ENCODE measurements around the gene TMEM131L.
A peak's percentile ranks its signal among the peaks of the same experiment; 100 is the strongest.

Gene TMEM131L

GRCh38 chr4:153522802-153523094 lies 56.6 kb downstream of the TMEM131L start:
- Histone ChIP-seq H4K8ac (ENCODE audit: low read depth, low read length) (no peak overlapping the region), H3K36me3 (ENCODE audit: control insufficient read depth in 1 of 2, insufficient read depth in 2 of 2, low read length in 2 of 2) (no peaks in the 10 kb centered on the region), H3K9ac (ENCODE audit: low read length) (no peak overlapping the region), H3K27ac (ENCODE audit: low read depth, low read length) (no peak overlapping the region), H2AFZ (ENCODE audit: insufficient read depth, low read length, poor library complexity) (no peak overlapping the region), H2BK120ac (ENCODE audit: insufficient read depth, low read length, poor library complexity) (no peak overlapping the region), H3K4me1 (ENCODE audit: control insufficient read depth in 1 of 2, insufficient read depth in 2 of 2, low read length in 2 of 2) (peaks cover 3 to 4% of the 10 kb centered on the region in 2 experiments), H3K4me3 (ENCODE audit: low read depth, low read length) (no peak overlapping the region), H3K79me2 (ENCODE audit: control insufficient read depth, insufficient read depth, low read length, poor library complexity) (no peaks in the 10 kb centered on the region), H3K79me1 (ENCODE audit: low read length) (peaks cover 2% of the 10 kb centered on the region), H3K18ac (ENCODE audit: low read length) (no peak overlapping the region), H3K4ac (ENCODE audit: low read depth, low read length) (no peak overlapping the region), H3K23ac (ENCODE audit: low read length) (no peak overlapping the region), H2AK5ac (ENCODE audit: low read length) (no peak overlapping the region), H3K9me3 (ENCODE audit: insufficient read depth, low read depth, low read length) (no peaks in the 10 kb centered on the region), H4K91ac (ENCODE audit: low read depth, low read length) (no peak overlapping the region), H3K14ac (ENCODE audit: low read length) (no peak overlapping the region), H2BK12ac (ENCODE audit: low read length) (no peak overlapping the region), H3K27me3 (ENCODE audit: insufficient read depth, low read length) (no peaks in the 10 kb centered on the region), H2BK5ac (ENCODE audit: low read depth, low read length, poor library complexity) (no peak overlapping the region), H4K12ac (ENCODE audit: low read depth, low read length) (no peak overlapping the region), H3K4me2 (ENCODE audit: low read length) (no peak overlapping the region)
- peak in 1 of 2 donors; percentile 10 for DNase-seq
- WGBS (ENCODE audit: extremely low coverage, insufficient coverage, insufficient read length): no CpG with 5 or more reads among the region's 1 CpG

- DNase-seq: peak in 1 of 2 donors; percentile 83
- Histone ChIP-seq H3K9me3 (ENCODE audit: insufficient read depth, low read depth, low read length) (no peaks in the 10 kb centered on the region), H2BK120ac (ENCODE audit: insufficient read depth, low read length, poor library complexity) (no peak overlapping the region), H3K18ac (ENCODE audit: low read length) (no peak overlapping the region), H4K8ac (ENCODE audit: low read depth, low read length) (no peak overlapping the region), H3K4me2 (ENCODE audit: low read length) (no peak overlapping the region), H3K79me2 (ENCODE audit: control insufficient read depth, insufficient read depth, low read length, poor library complexity) (no peaks in the 10 kb centered on the region), H4K91ac (ENCODE audit: low read depth, low read length) (no peak overlapping the region), H4K12ac (ENCODE audit: low read depth, low read length) (no peak overlapping the region), H3K36me3 (ENCODE audit: control insufficient read depth in 1 of 2, insufficient read depth in 2 of 2, low read length in 2 of 2) (no peaks in the 10 kb centered on the region), H2BK5ac (ENCODE audit: low read depth, low read length, poor library complexity) (no peak overlapping the region), H3K14ac (ENCODE audit: low read length) (no peak overlapping the region), H3K79me1 (ENCODE audit: low read length) (peaks cover 2% of the 10 kb centered on the region), H3K4me1 (ENCODE audit: control insufficient read depth in 1 of 2, insufficient read depth in 2 of 2, low read length in 2 of 2) (peaks cover 3 to 4% of the 10 kb centered on the region in 2 experiments), H3K4me3 (ENCODE audit: low read depth, low read length) (no peak overlapping the region), H3K23ac (ENCODE audit: low read length) (no peak overlapping the region), H3K27me3 (ENCODE audit: insufficient read depth, low read length) (no peaks in the 10 kb centered on the region), H3K9ac (ENCODE audit: low read length) (no peak overlapping the region), H3K4ac (ENCODE audit: low read depth, low read length) (no peak overlapping the region), H3K27ac (ENCODE audit: low read depth, low read length) (no peak overlapping the region), H2AFZ (ENCODE audit: insufficient read depth, low read length, poor library complexity) (no peak overlapping the region), H2AK5ac (ENCODE audit: low read length) (no peak overlapping the region), H2BK12ac (ENCODE audit: low read length) (no peak overlapping the region)
- WGBS (ENCODE audit: extremely low coverage, insufficient coverage, insufficient read length): no CpG with 5 or more reads among the region's 5 CpGs
Measured at GRCh38 chr4:153523164-153523796, 57.1 kb downstream of the TMEM131L start.

GRCh38 chr4:153523941-153524386 lies 57.8 kb downstream of the TMEM131L start:
- H3K27ac ChIP-seq (ENCODE audit: low read depth, low read length): no peak overlapping the region
- H3K79me2 ChIP-seq (ENCODE audit: control insufficient read depth, insufficient read depth, low read length, poor library complexity): no peaks in the 10 kb centered on the region
- H3K14ac ChIP-seq (ENCODE audit: low read length): no peak overlapping the region
- H4K91ac ChIP-seq (ENCODE audit: low read depth, low read length): no peak overlapping the region
- no peak overlapping the region for H3K9ac ChIP-seq (ENCODE audit: low read length)
- no peak overlapping the region for H2AFZ ChIP-seq (ENCODE audit: insufficient read depth, low read length, poor library complexity)
- H4K8ac ChIP-seq (ENCODE audit: low read depth, low read length): no peak overlapping the region
- no peak overlapping the region for H2BK5ac ChIP-seq (ENCODE audit: low read depth, low read length, poor library complexity)
- H3K4ac ChIP-seq (ENCODE audit: low read depth, low read length): no peak overlapping the region
- no peaks in the 10 kb centered on the region for H3K27me3 ChIP-seq (ENCODE audit: insufficient read depth, low read length)
- DNase-seq: peak; percentile 26 to 58
- H2BK12ac ChIP-seq (ENCODE audit: low read length): no peak overlapping the region
- H3K18ac ChIP-seq (ENCODE audit: low read length): no peak overlapping the region
- no CpG with 5 or more reads among the region's 4 CpGs for WGBS (ENCODE audit: extremely low coverage, insufficient coverage, insufficient read length)
- peaks cover 3 to 4% of the 10 kb centered on the region in 2 experiments for H3K4me1 ChIP-seq (ENCODE audit: control insufficient read depth in 1 of 2, insufficient read depth in 2 of 2, low read length in 2 of 2)
- no peak overlapping the region for H2AK5ac ChIP-seq (ENCODE audit: low read length)
- no peak overlapping the region for H3K23ac ChIP-seq (ENCODE audit: low read length)
- no peak overlapping the region for H4K12ac ChIP-seq (ENCODE audit: low read depth, low read length)
- peaks cover 2% of the 10 kb centered on the region for H3K79me1 ChIP-seq (ENCODE audit: low read length)
- no peak overlapping the region for H3K4me2 ChIP-seq (ENCODE audit: low read length)
- H3K36me3 ChIP-seq (ENCODE audit: control insufficient read depth in 1 of 2, insufficient read depth in 2 of 2, low read length in 2 of 2): no peaks in the 10 kb centered on the region
- H3K9me3 ChIP-seq (ENCODE audit: insufficient read depth, low read depth, low read length): no peaks in the 10 kb centered on the region
- no peak overlapping the region for H3K4me3 ChIP-seq (ENCODE audit: low read depth, low read length)
- no peak overlapping the region for H2BK120ac ChIP-seq (ENCODE audit: insufficient read depth, low read length, poor library complexity)

- Histone ChIP-seq H3K79me2 (ENCODE audit: control insufficient read depth, insufficient read depth, low read length, poor library complexity) (no peaks in the 10 kb centered on the region), H3K79me1 (ENCODE audit: low read length) (peaks cover 2% of the 10 kb centered on the region), H2AFZ (ENCODE audit: insufficient read depth, low read length, poor library complexity) (no peak overlapping the region), H3K9ac (ENCODE audit: low read length) (no peak overlapping the region), H2BK5ac (ENCODE audit: low read depth, low read length, poor library complexity) (no peak overlapping the region), H2AK5ac (ENCODE audit: low read length) (no peak overlapping the region), H2BK12ac (ENCODE audit: low read length) (no peak overlapping the region), H3K4me1 (ENCODE audit: control insufficient read depth in 1 of 2, insufficient read depth in 2 of 2, low read length in 2 of 2) (peaks cover 3 to 4% of the 10 kb centered on the region in 2 experiments), H4K91ac (ENCODE audit: low read depth, low read length) (no peak overlapping the region), H3K27ac (ENCODE audit: low read depth, low read length) (no peak overlapping the region), H3K14ac (ENCODE audit: low read length) (peak overlapping the region; percentile 33), H2BK120ac (ENCODE audit: insufficient read depth, low read length, poor library complexity) (no peak overlapping the region), H3K27me3 (ENCODE audit: insufficient read depth, low read length) (no peaks in the 10 kb centered on the region), H3K36me3 (ENCODE audit: control insufficient read depth in 1 of 2, insufficient read depth in 2 of 2, low read length in 2 of 2) (no peaks in the 10 kb centered on the region), H3K9me3 (ENCODE audit: insufficient read depth, low read depth, low read length) (no peaks in the 10 kb centered on the region), H4K8ac (ENCODE audit: low read depth, low read length) (peak overlapping the region; percentile 17), H4K12ac (ENCODE audit: low read depth, low read length) (no peak overlapping the region), H3K18ac (ENCODE audit: low read length) (peak overlapping the region; percentile 27), H3K23ac (ENCODE audit: low read length) (no peak overlapping the region), H3K4ac (ENCODE audit: low read depth, low read length) (no peak overlapping the region), H3K4me2 (ENCODE audit: low read length) (no peak overlapping the region), H3K4me3 (ENCODE audit: low read depth, low read length) (no peak overlapping the region)
- WGBS (ENCODE audit: extremely low coverage, insufficient coverage, insufficient read length): no CpG with 5 or more reads among the region's 4 CpGs
- DNase-seq: no peak
Measured at GRCh38 chr4:153524682-153525081, 58.5 kb downstream of the TMEM131L start.
